GM19395 (cell line): ENCODE measurements around the gene SKIL.

Experiments used
- ATAC-seq: cut with Tn5 transposase; IDR thresholded peaks from one replicate; pipeline ENCODE4 v1.9.1; 2021; ENCODE audit warnings: mild to moderate bottlenecking, moderate library complexity; ENCODE audit not compliant: unreplicated experiment

Gene SKIL

DNA sequence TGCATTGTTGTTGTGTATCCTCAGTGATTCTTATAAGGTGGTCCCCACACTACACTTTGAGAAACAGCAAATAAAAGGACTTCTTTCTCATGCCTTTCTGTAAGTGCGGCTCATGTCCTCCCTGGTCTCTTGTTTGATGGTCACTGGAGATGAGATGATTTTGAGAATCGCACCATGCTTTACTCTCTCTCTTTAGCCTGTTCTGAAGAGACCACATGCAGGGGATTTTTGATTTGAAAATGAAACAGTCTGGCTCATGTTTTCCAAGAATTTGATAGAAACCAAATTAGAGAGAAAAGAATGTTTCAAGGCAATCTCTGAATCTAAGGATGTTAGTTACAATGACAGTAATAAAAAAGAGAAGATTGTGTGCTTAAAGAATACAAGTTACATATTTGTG, 79.2 kb downstream of the SKIL start:
- no peak for ATAC-seq

DNA sequence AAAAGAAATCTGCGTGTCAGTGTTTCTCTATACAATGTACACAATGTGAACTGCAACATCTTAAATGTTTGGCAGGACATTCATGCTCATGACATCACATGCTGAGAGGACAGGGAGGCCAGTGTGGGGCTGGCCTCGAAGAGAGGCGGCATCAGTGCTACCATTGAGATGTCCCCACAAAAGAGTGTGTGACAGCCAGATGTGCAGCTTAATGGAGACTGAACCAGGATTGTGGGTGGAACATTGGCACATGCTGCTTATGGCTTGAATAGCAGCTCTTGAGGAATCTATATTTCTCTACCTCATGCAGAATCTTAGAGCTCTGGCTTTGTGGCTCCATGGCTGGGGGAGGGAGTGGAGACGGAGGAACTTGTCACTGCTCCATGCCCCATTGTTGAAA, 79.7 kb downstream of the SKIL start:
- no peak for ATAC-seq

DNA sequence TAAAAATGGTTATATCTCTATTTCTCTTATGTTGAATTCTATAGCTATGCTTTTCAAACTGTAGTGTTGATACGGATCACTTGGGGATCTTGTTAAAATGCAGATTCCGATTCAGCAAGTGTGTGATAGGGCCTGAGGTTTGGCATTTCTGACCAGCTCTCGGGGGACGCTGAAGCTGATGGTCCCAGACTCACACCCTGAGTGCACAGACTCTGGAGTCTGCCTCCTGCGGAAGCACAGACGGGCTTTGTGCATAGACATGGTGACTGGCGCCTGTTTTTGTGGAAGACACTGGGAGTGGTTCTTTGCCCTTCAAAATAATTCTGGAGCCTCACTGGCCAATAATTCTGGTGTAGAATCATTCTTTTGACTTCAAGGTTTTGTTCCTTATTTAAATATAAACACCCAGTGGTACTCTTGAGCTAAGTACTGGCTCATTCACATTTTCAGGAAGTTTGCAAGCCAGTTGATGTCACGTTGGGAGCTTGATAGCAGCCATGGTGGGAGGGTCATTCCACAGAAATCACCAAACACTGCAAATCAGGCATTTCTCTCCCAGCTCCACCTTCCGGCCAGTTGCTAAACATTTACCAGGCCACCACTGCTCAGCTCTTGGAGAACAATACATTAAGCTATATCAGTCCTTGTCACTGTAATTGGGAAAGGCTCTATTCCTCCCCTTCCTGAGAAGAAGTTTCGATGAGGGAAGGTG, 80.3 kb downstream of the SKIL start:
- no peak for ATAC-seq

DNA sequence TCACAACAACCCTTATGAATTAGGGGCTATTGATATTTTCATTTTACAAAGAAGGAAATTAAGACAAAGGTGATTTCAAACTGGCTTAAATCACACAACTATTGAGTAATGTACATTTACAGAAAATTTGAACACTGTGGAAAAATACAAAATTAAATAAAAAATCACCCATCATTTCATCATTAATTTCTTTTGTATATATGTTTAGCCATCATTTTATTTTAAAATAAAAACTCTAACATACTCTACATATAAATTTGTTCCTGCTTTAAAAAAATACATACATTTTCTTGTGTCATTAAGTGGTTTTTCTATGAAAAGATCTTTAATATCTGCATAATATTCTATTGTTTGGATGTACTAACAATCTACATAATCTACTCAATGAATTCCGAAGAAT, 81.3 kb downstream of the SKIL start:
- no peak for ATAC-seq

DNA sequence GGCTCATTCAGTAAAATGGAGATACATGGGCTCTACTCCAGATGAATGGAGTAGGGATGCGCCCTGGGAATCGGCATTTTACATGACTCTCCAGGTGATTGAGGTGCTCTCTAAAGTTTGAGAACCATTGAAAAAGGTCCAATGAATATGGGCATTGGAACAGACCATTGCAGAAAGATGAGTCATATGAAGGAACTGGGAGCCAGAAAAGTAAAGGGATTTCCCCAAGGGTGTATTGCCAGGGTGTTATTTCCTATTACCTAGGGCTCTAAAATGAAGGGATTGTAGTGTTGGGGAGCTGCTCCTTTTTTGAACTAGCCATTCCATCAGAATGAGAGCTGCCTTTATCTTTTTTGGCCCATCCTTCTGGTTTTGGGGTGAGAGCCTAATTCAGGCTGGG, 82.8 kb downstream of the SKIL start:
- ATAC-seq: no peak

- ATAC-seq: no peak
Observed at GRCh38 chr3:170441412-170441811, 83.9 kb downstream of the SKIL start.

GRCh38 chr3:170442947-170443346, 85.4 kb downstream of the SKIL start:
- no peak for ATAC-seq

DNA sequence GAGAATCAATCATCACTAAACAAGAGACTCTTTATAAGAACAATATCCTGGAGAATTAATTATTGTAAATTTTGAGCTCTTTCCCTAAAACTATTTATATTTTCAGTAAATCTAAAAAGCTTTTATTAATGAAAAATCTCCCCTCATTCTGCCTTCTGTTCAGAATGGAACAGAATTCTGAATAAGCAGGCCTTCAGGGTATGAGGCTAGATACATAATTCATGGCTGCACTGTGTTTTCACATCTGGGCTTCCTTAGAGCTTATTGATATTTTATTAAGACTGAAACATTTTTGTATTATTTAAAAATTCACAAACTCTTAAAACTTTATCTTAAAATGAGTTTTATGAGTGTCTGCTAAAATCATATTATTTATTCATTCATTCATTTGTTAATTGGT, 85.9 kb downstream of the SKIL start:
- no peak for ATAC-seq
